Panc1 (cell line): ENCODE data around the gene KNDC1.

Experiments used
- POLR2AphosphoS5 ChIP-seq: IDR thresholded peaks from 2 replicates; pipeline ENCODE4 v1.6.1; 2012; ENCODE audit warnings: mild to moderate bottlenecking, low read depth, low read length, moderate library complexity
- TF ChIP-seq, protein P1 (sequence below): fragments of 450-650 bp; IDR thresholded peaks from 2 replicates; pipeline ENCODE4 v1.5.1; 2017; ENCODE audit warnings: mild to moderate bottlenecking

DNA sequence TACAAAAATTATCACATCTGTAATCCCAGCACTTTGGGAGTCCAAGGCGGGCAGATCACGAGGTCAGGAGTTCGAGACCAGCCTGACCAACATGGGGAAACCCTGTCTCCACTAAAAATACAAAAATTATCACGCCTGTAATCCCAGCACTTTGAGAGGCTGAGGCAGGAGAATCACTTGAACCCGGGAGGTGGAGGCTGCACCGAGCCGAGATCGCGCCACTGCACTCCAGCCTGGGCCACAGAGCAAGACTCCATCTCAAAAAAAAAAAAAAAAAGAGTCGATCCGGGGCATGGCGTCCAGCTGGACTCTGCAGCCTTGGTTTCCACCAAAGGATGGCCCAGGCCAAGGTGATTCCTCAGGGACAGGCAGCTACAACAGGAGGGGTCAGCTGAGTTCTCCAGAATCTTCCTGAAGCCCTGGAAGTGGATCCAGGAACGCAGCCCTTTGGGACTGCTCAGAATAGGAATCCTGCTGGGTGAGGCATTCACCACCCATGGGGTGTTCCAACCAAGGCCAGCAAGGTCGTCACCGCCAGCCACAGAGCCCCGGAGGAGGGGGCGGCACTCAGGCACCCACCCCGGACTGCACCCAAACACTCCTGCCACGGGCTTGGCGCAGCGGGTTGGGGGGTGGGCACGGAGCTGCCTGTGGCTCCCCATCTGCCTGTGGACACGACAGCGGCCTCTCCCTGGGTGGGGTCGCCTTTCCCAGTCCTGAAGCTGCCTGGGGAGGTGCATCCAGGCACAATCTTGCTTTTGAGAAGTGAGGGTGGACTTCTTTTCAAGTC, 58.0 kb downstream of the KNDC1 start:
- no peak for TF ChIP-seq POLR2AphosphoS5
- TF ChIP-seq, protein P1, sequence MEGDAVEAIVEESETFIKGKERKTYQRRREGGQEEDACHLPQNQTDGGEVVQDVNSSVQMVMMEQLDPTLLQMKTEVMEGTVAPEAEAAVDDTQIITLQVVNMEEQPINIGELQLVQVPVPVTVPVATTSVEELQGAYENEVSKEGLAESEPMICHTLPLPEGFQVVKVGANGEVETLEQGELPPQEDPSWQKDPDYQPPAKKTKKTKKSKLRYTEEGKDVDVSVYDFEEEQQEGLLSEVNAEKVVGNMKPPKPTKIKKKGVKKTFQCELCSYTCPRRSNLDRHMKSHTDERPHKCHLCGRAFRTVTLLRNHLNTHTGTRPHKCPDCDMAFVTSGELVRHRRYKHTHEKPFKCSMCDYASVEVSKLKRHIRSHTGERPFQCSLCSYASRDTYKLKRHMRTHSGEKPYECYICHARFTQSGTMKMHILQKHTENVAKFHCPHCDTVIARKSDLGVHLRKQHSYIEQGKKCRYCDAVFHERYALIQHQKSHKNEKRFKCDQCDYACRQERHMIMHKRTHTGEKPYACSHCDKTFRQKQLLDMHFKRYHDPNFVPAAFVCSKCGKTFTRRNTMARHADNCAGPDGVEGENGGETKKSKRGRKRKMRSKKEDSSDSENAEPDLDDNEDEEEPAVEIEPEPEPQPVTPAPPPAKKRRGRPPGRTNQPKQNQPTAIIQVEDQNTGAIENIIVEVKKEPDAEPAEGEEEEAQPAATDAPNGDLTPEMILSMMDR, result no peak
